Measurements from ENCODE around the gene OR2T12.
"Not testable (repeated sequence)": the region's sequence is repeated elsewhere in the genome, so short reads cannot be mapped to it uniquely, and the experiment has no call there.

Gene OR2T12

GRCh38 chr1:248303324-248303723, at the start of gene OR2T12:
TSS of gene OR2T12 (minus strand) at chr1:248303424. CDS start at chr1:248295578, 7,846 bp downstream.
- no peak for DNase-seq

- no peak for DNase-seq
Observed at GRCh38 chr1:248348475-248348874, 45.3 kb upstream of the OR2T12 start, which contains the start of gene OR14C36. TSS of gene OR14C36 (plus strand) at chr1:248348775. CDS start at chr1:248348775, 0 bp downstream.

GRCh38 chr1:248343451-248343850, 40.2 kb upstream of the OR2T12 start:
- DNase-seq: no peak

GRCh38 chr1:248324468-248324867, 21.2 kb upstream of the OR2T12 start, which contains the start of gene OR2M7:
TSS of gene OR2M7 (minus strand) at chr1:248324568. CDS start at chr1:248324568, 0 bp downstream.
- DNase-seq: no peak

GRCh38 chr1:248316796-248317195, 13.6 kb upstream of the OR2T12 start:
- no peak for DNase-seq

- DNase-seq: not testable (repeated sequence)
Observed at GRCh38 chr1:248306740-248307139, 3.5 kb upstream of the OR2T12 start.

GRCh38 chr1:248306103-248306502, 2.9 kb upstream of the OR2T12 start:
- DNase-seq: no peak

GRCh38 chr1:248305672-248306071, 2.4 kb upstream of the OR2T12 start:
- DNase-seq: not testable (repeated sequence)

- DNase-seq: no peak
Observed at GRCh38 chr1:248288391-248288790, 14.8 kb downstream of the OR2T12 start.

- DNase-seq: no peak
Observed at GRCh38 chr1:248277876-248278275, 25.3 kb downstream of the OR2T12 start, which contains the start of gene OR2T33. TSS of gene OR2T33 (minus strand) at chr1:248277976. CDS start at chr1:248273814, 4,162 bp downstream.

- not testable (repeated sequence) for DNase-seq
Observed at GRCh38 chr1:248273225-248273624, 30.0 kb downstream of the OR2T12 start.

GRCh38 chr1:248268178-248268577, 35.0 kb downstream of the OR2T12 start:
- no peak for DNase-seq

GRCh38 chr1:248259309-248259708, 43.9 kb downstream of the OR2T12 start:
- DNase-seq: not testable (repeated sequence)

GRCh38 chr1:248243204-248243603, 60.0 kb downstream of the OR2T12 start:
- no peak for DNase-seq

All from NCI-H1105 (cell line).